ENCODE data around the gene KRTCAP3. TPM values are rescaled to one million over a fixed set of nuclear protein-coding genes. Genes with fewer than 3 reads are reported as not detected.

KRTCAP3 gene
- total and polyA plus RNA-seq, 9 of the 15 experiments (the other 6 are each of a cell fraction or from before 2014, with no cell fraction given): 0.24 to 1.4 (median 0.73) TPM

DNA sequence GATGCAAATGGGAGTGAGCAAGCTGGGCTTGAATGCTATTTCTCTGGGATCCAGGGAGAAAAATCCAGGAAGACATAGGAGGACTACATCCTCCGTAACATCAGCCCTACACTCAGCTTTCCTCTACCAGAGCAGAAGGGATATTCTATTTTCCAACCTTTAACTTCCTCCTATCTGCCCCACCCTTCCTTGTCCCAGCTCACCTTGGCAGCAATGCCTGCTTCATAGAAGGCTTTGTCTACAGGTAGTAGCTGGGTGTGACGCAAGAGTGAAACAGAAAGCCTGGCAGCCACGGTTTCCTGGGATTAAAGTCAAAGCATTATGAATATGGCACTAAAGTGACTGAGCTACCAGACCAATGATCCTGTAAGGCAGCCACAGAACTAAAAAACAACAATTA, 3.9 kb downstream of the KRTCAP3 start:
- H3K79me2 ChIP-seq (ENCODE audit: control insufficient read depth, insufficient read depth, low read length): no peaks in the 10 kb centered on the region
- H3K9me1 ChIP-seq (ENCODE audit: control insufficient read depth, insufficient read depth, low read length): peaks cover 4% of the 10 kb centered on the region
- no peak overlapping the region for H2AFZ ChIP-seq (ENCODE audit: low read depth, low read length)
- H3K9ac ChIP-seq (ENCODE audit: insufficient read depth in 1 of 2, low read depth in 2 of 2, low read length in 2 of 2): no peak overlapping the region
- FAIRE-seq: no peak
- in situ Hi-C loops (cut with MboI) (no loop called here), intact Hi-C loops (cut with micrococcal nuclease) (no loop called here)
- H3K4me3 ChIP-seq: no peak overlapping the region
- TF ChIP-seq CEBPG (CRISPR knock-in tag; IDR thresholded peaks at IDR 0.05) (peak; percentile 24; the same call in 1 of the 2 replicates), CEBPG (tag; conservative IDR thresholded peaks at IDR 0.05 in 1 of 2, IDR thresholded peaks at IDR 0.05 in 1 of 2) (no peak), PTBP1 (IDR thresholded peaks at IDR 0.05; ENCODE audit: low read depth, low read length) (no peak), ZNF41 (CRISPR knock-in tag; conservative IDR thresholded peaks at IDR 0.05) (no peak), BCL6 (CRISPR knock-in tag; IDR thresholded peaks at IDR 0.05) (no peak), FOXK1 (CRISPR knock-in tag; IDR thresholded peaks at IDR 0.05; ENCODE audit: borderline replicate concordance) (no peak), MTA3 (IDR thresholded peaks at IDR 0.05; ENCODE audit: borderline replicate concordance) (no peak), POLR3A (IDR thresholded peaks at IDR 0.05; ENCODE audit: borderline replicate concordance, extremely low read depth, insufficient read depth, insufficient read length) (no peak)
- 81% methylated on average over 3 of the region's 3 CpGs for WGBS (ENCODE audit: insufficient coverage, low coverage, missing lambda C conversion rate)
- no peaks in the 10 kb centered on the region for H4K20me1 ChIP-seq (replicated peaks; ENCODE audit: control insufficient read depth, insufficient read depth, low read length)
- no peaks in the 10 kb centered on the region for H3K9me3 ChIP-seq (replicated peaks; ENCODE audit: control insufficient read depth, insufficient read depth, low read depth, low read length)
- CTCF ChIA-PET (ENCODE audit: low intra/inter-chr PET ratio): no interaction called here
- peaks cover 47% of the 10 kb centered on the region; the same call in 2 of the 3 replicates for H3K36me3 ChIP-seq (ENCODE audit: control insufficient read depth, insufficient read depth, low read length)
- H3K27ac ChIP-seq (ENCODE audit: extremely low read depth, low read depth, low read length): no peak overlapping the region
- no peak overlapping the region for H3K4me2 ChIP-seq (ENCODE audit: insufficient read depth, low read length)
- no TSS peak for BruUV-seq (replicated peaks)
- peaks cover 7 to 17% of the 10 kb centered on the region in 2 experiments; a peak in 4 of 5 replicates for H3K4me1 ChIP-seq (replicated peaks in 1 of 2; ENCODE audit: control insufficient read depth in 2 of 2, insufficient read depth in 2 of 2, low read length in 2 of 2)
- no peaks in the 10 kb centered on the region for H3K27me3 ChIP-seq (ENCODE audit: control insufficient read depth in 2 of 2, insufficient read depth in 2 of 2, low read length in 2 of 2)
- POLR2A ChIA-PET: interaction anchor here (0.8 to 3.3 kb wide), 5 partner anchors 16 to 167 kb away, joined by 3 to 17 read pairs (median 5); partner anchors contain the start of genes NRBP1 and PPM1G
- no peak for DNase-seq (ENCODE audit: extremely low read depth in 1 of 4, low spot score in 3 of 4)
- no peak for ATAC-seq
